Tibial nerve (tissue), 4 donors: ENCODE measurements around the gene FOXE3. TPM values are rescaled to one million over a fixed set of nuclear protein-coding genes. Genes with fewer than 3 reads are reported as not detected.

Experiments used
- DNase-seq, 2 donors: peaks; one replicate each; pipeline ENCODE4 v3.0.0-alpha.2; 2019; ENCODE audit warnings: low spot score in 2 of 2
- H3K27ac ChIP-seq, 4 donors: fragments of 200-600 bp; sonication (generic) in 3 of 4; one replicate each; pipeline ENCODE4 v1.5.1; 2017 to 2019; ENCODE audit warnings: mild to moderate bottlenecking in 1 of 4
- H3K27me3 ChIP-seq, 2 donors: fragments of 200-600 bp; sonication (generic) in 1 of 2; one replicate each; pipeline versions ENCODE4 v1.5.1 to v1.6.0; 2017 to 2019
- H3K36me3 ChIP-seq, 3 donors: fragments of 200-600 bp; sonication (generic); one replicate each; pipeline ENCODE4 v1.5.1; 2018 to 2019
- H3K4me1 ChIP-seq, 4 donors: fragments of 200-600 bp; sonication (generic) in 3 of 4; one replicate each; pipeline ENCODE4 v1.5.1; 2017 to 2019
- H3K4me3 ChIP-seq, 4 donors: fragments of 200-600 bp; sonication (generic) in 3 of 4; one replicate each; pipeline ENCODE4 v1.5.1; 2017 to 2019; ENCODE audit warnings: mild to moderate bottlenecking in 1 of 4, moderate library complexity in 1 of 4
- H3K9me3 ChIP-seq, 4 donors: fragments of 200-600 bp; sonication (generic) in 3 of 4; one replicate each; pipeline ENCODE4 v1.5.1; 2017 to 2019
- EP300 ChIP-seq, 2 donors: sonication (generic); formaldehyde crosslinking; IDR thresholded peaks; one replicate each; pipeline ENCODE4 v1.6.1; 2017; ENCODE audit warnings: antibody characterized with exemption in 2 of 2, mild to moderate bottlenecking in 1 of 2
- POLR2A ChIP-seq, 2 donors: fragments of 450-650 bp; IDR thresholded peaks; one replicate each; pipeline ENCODE4 v1.6.1; 2017; ENCODE audit warnings: antibody characterized with exemption in 2 of 2, mild to moderate bottlenecking in 2 of 2, moderate library complexity in 2 of 2
- WGBS, 2 donors: methylation state at CpG; one replicate each; pipeline ENCODE4 v1.1.5; 2018; 5-methylcytosine and 5-hydroxymethylcytosine counted together
- total RNA-seq, 4 donors: library from RNA; depleted of rRNA; stranded (reverse); fragments of >200 nt; gene quantifications; one replicate each; pipeline ENCODE4 v1.1.0, GENCODE V29; 2016
- TF ChIP-seq, protein P1 (sequence below), 5 experiments: fragments of 200-600 bp in 3 of 5; fragments of 450-650 bp in 2 of 5; sonication (generic) in 3 of 5; IDR thresholded peaks; one replicate each; pipeline ENCODE4 v1.5.1; 2016 to 2019; ENCODE audit warnings: antibody characterized with exemption in 5 of 5, mild to moderate bottlenecking in 3 of 5, moderate library complexity in 2 of 5

Gene FOXE3
- total RNA-seq, 4 donors from 2014 or later, result 0.21 to 0.98 TPM; not detected in 2

- H3K27ac ChIP-seq, result no peak overlapping the region
- TF ChIP-seq EP300 (IDR thresholded peaks at IDR 0.05) (no peak), POLR2A (IDR thresholded peaks at IDR 0.05) (no peak)
- TF ChIP-seq, protein P1, sequence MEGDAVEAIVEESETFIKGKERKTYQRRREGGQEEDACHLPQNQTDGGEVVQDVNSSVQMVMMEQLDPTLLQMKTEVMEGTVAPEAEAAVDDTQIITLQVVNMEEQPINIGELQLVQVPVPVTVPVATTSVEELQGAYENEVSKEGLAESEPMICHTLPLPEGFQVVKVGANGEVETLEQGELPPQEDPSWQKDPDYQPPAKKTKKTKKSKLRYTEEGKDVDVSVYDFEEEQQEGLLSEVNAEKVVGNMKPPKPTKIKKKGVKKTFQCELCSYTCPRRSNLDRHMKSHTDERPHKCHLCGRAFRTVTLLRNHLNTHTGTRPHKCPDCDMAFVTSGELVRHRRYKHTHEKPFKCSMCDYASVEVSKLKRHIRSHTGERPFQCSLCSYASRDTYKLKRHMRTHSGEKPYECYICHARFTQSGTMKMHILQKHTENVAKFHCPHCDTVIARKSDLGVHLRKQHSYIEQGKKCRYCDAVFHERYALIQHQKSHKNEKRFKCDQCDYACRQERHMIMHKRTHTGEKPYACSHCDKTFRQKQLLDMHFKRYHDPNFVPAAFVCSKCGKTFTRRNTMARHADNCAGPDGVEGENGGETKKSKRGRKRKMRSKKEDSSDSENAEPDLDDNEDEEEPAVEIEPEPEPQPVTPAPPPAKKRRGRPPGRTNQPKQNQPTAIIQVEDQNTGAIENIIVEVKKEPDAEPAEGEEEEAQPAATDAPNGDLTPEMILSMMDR (IDR thresholded peaks at IDR 0.05), result no peak
- DNase-seq, result no peak
- H3K27me3 ChIP-seq, result no peaks in the 10 kb centered on the region
- H3K36me3 ChIP-seq, result no peaks in the 10 kb centered on the region
- no peak overlapping the region for H3K4me3 ChIP-seq
- 94 to 96% methylated on average over 4 of the region's 4 CpGs for WGBS, 2 donors
- H3K4me1 ChIP-seq, result no peaks in the 10 kb centered on the region
- no peaks in the 10 kb centered on the region for H3K9me3 ChIP-seq
These were observed 13.5 kb upstream of the FOXE3 start for GRCh38 chr1:47402591-47402990.

DNA sequence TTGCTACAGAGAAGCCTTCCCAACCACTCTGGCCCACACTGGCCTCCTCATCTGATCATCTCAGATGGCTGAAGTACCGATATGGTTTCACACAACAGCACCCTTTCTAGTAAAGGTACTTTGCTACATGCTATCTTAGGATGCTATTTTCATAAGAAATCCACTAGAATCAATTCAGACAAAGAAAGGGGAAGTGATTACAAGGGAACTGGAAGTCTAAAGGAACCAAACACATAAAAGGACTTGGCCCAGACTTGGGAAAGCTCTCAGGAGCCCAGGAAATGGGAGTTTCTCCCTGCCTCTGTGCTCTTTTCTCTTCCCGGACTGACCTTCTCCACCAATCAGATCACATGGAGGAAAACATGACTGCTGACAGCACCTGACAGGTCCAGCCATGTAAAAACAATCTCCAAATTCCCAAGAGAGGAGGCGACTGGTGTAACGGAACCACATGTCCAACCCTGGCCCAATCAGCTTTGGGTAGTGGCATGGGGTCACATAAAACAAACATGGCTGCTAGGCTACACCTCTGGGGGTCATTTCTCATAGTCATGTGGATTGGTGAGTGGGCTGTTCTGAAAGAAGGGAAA, 12.7 kb upstream of the FOXE3 start:
- no peak for DNase-seq
- 83 to 89% methylated on average over 4 of the region's 4 CpGs for WGBS, 2 donors
- peaks cover 0 to 3% (median 0%) of the 10 kb centered on the region in 4 donors for H3K4me1 ChIP-seq
- no peaks in the 10 kb centered on the region for H3K9me3 ChIP-seq
- TF ChIP-seq EP300 (IDR thresholded peaks at IDR 0.05) (no peak), POLR2A (IDR thresholded peaks at IDR 0.05) (no peak)
- TF ChIP-seq, protein P1 (IDR thresholded peaks at IDR 0.05), result no peak
- no peak overlapping the region for H3K27ac ChIP-seq
- H3K36me3 ChIP-seq, result no peaks in the 10 kb centered on the region
- no peaks in the 10 kb centered on the region for H3K27me3 ChIP-seq
- H3K4me3 ChIP-seq, result no peak overlapping the region

- peak overlapping the region in 1 of 4 donors; percentile 44 for H3K27ac ChIP-seq
- TF ChIP-seq EP300 (IDR thresholded peaks at IDR 0.05) (peak in 1 of 2 donors; percentile 12), POLR2A (IDR thresholded peaks at IDR 0.05) (no peak)
- TF ChIP-seq, protein P1 (IDR thresholded peaks at IDR 0.05), result peak in 1 of 5 experiments; percentile 11
- peak; percentile 12 to 19 for DNase-seq
- H3K36me3 ChIP-seq, result no peaks in the 10 kb centered on the region
- no peaks in the 10 kb centered on the region for H3K27me3 ChIP-seq
- peaks cover 0 to 24% (median 0%) of the 10 kb centered on the region in 4 donors for H3K4me1 ChIP-seq
- no peak overlapping the region for H3K4me3 ChIP-seq
- 45 to 63% methylated on average over 5 of the region's 5 CpGs for WGBS, 2 donors
- no peaks in the 10 kb centered on the region for H3K9me3 ChIP-seq
These were observed 10.4 kb upstream of the FOXE3 start for GRCh38 chr1:47405697-47406096.

DNA sequence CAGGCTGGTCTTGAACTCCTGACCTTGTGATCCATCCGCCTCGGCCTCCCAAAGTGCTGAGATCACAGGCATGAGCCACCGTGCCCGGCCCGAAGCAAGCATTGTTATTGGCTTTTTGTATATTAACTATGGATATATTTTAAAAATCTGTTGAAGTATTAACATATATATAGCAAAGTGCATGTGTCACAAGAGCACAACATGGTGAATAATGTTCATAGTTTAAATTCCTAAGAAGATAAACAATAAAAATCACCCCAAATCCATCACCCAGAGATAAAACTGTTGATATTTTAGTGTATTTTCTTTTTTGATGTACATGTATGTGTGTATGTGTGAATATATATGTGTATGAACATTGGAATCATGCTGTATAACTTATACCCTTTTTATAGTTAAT, 9.1 kb upstream of the FOXE3 start:
- Histone ChIP-seq H3K27me3 (no peaks in the 10 kb centered on the region), H3K4me3 (no peak overlapping the region), H3K36me3 (no peaks in the 10 kb centered on the region), H3K4me1 (peaks cover 0 to 26% (median 0%) of the 10 kb centered on the region in 4 donors), H3K27ac (no peak overlapping the region), H3K9me3 (no peaks in the 10 kb centered on the region)
- WGBS, 2 donors, result 77 to 82% methylated on average over 5 of the region's 5 CpGs
- TF ChIP-seq, protein P1 (IDR thresholded peaks at IDR 0.05), result no peak
- no peak for DNase-seq

GRCh38 chr1:47407481-47407880, 8.6 kb upstream of the FOXE3 start:
- Histone ChIP-seq H3K27ac (no peak overlapping the region), H3K4me1 (peaks cover 0 to 26% (median 0%) of the 10 kb centered on the region in 4 donors), H3K36me3 (no peaks in the 10 kb centered on the region), H3K27me3 (no peaks in the 10 kb centered on the region), H3K4me3 (no peak overlapping the region), H3K9me3 (no peaks in the 10 kb centered on the region)
- no peak for DNase-seq
- WGBS, 2 donors, result 85 to 86% methylated on average over 3 of the region's 3 CpGs
- TF ChIP-seq EP300 (IDR thresholded peaks at IDR 0.05) (no peak), POLR2A (IDR thresholded peaks at IDR 0.05) (no peak)
- TF ChIP-seq, protein P1 (IDR thresholded peaks at IDR 0.05), result no peak
